ENCODE data around the gene MEGF6.

GRCh38 chr1:3472906-3473305 lies 138.4 kb downstream of the MEGF6 start:
- TF ChIP-seq CTCF (IDR thresholded peaks at IDR 0.05) = no peak
- no peak for TF ChIP-seq POLR2A (IDR thresholded peaks at IDR 0.05)
